Activated CD8-positive, alpha-beta memory T cell treated with anti-CD3 and anti-CD28 coated beads, Interleukin-2, amount 50 U/mL, for 1 hour (primary cell): ENCODE results near the gene TBX4.

Source experiments
- DNase-seq: peaks from one replicate; pipeline ENCODE4 v3.0.0-alpha.2; 2020; ENCODE audit errors: extremely low read depth

The TBX4 gene

DNA sequence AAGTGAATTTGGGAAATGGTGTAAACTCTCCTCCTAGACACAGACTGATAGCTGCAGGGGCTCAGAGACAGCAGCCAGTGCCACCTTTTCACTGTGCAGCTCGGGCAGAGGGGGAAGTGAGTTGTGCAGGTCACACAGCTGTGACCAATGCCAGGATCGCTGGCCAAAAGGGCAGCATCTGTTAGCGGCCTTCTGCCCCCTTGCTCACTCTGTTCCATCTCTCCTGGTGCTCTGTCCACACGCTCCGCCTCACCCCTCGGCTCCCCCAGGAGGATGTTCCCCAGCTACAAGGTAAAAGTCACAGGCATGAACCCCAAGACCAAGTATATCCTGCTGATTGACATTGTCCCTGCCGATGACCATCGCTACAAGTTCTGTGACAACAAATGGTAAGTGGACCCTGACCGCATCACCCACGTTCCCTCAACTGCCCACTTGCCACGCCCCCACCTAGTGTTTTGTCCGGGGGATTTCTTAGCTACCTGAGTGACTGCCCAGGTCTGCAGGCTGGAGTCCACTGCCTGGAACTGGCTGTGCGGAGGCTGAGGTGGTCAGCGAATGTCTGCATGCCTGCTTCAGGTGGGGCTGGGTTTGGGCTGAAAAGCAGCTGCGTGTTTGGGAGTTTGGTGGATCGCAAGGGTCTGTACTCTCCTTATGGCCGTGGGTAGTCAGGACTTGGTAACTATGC is 13.5 kb downstream of the TBX4 start:
- no peak for DNase-seq

DNA sequence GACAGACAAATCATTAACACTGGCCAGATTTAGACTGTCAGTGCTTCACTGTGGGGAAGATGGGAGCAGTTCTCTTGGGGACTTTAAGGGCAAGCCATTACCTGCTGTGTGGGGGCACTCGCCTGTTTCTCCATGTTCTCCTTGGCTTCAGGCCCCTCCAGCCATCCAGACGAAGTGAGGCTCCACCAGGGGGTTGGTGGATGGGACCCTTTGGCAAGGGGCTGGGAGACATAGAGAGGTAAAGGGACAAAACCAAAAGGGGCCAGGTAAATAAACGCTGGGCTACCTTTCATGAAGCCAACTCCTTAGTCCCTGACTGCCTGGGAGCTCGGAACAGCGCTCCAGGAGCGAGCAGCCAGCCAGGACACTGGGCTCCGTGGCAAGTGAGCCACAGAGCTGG is 14.0 kb downstream of the TBX4 start:
- DNase-seq: no peak

- DNase-seq: no peak
These were observed 15.4 kb downstream of the TBX4 start for GRCh38 chr17:61467416-61468262.

- no peak for DNase-seq
These were observed 16.2 kb downstream of the TBX4 start for GRCh38 chr17:61468263-61468907.

DNA sequence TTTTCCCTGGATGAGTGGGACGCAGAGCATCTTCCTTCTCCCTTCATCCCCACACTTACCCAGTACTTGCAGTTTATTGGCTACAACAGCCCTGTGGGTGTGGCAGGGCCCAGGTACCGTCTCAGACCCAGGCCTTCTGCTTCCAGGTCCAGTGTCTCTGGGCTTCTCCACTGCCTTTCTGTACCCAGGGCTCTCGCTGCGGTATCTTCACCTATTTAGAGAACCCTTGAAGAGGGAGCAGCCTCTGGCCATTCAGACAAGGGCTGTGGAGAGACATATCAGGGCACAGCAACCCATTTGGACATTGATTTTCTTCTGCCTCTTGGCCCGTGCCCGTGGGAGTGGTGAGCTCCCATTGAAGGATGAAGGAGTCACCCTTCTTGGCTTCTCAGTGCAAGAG is 17.3 kb downstream of the TBX4 start:
- DNase-seq: no peak

DNA sequence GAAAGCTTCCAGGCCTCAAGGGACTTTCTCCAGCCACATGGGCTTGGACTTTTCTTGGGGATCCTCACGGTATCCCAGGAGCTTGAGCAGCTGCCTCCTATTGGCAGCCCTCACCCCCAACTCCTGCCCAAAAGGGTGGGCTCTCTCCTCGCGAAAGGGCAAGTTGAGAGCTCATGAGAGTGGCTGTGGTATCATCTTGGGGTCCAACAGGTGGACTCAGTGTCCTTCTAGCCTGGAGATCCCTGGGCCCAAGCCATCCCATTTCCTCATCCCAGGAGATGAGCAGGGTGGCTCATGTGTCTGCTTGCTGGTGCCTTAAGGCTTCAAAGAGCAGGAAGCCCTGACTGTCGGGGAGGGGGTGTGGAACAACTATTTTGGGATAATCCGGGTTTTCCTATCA is 17.7 kb downstream of the TBX4 start:
- no peak for DNase-seq

DNA sequence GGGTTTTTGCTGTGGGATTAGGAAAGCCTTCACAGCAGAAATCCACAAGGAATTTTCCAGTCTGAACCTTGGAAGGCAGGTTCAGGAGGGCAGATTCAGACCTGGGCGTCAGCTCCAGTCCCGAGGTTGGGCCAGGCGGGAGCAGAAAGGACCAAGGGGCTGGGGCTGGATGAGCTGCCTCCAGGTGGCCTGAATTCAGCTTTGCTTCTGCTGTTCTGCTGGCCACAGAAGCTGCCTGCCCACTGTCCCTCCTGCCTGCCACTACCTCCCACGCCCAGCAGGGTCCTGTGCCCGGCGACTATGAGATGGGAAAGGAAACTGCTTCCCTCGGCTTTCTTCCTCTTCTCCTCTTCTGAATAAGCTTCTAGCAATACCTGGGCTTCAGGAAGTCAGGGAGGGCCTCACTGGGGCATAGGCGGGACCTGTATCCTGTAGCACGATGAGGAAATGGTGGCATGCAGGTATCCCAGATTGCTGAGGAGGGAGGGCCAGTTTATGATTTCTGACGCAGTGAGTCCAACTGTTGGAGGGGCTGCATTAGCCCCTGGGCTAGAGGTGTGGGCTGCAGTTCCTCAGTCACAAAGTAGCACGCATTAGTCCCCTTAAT is 18.4 kb downstream of the TBX4 start:
- no peak for DNase-seq

GRCh38 chr17:61474235-61474927 is 22.2 kb downstream of the TBX4 start:
- no peak for DNase-seq

DNA sequence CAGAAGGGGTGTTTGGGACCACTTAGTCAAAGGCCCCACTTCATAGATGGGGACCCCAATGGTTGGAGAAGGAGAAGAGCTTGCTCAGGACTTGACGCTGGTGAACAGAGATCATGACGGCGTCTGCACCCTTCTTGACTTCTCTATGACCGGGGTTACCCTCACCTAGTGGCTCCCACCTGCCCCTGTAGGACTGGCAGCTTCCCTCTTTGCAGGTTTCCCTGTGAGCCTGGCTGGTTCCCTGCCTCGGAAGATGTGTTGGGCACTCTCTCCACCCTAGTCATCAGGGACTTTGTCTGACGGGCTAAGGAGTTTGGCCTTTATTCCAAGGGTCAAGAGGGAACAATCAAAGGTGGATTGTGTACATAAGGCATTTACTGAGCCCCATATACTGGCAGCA is 22.7 kb downstream of the TBX4 start:
- DNase-seq: no peak

- no peak for DNase-seq
These were observed 23.5 kb downstream of the TBX4 start for GRCh38 chr17:61475726-61476125.

DNA sequence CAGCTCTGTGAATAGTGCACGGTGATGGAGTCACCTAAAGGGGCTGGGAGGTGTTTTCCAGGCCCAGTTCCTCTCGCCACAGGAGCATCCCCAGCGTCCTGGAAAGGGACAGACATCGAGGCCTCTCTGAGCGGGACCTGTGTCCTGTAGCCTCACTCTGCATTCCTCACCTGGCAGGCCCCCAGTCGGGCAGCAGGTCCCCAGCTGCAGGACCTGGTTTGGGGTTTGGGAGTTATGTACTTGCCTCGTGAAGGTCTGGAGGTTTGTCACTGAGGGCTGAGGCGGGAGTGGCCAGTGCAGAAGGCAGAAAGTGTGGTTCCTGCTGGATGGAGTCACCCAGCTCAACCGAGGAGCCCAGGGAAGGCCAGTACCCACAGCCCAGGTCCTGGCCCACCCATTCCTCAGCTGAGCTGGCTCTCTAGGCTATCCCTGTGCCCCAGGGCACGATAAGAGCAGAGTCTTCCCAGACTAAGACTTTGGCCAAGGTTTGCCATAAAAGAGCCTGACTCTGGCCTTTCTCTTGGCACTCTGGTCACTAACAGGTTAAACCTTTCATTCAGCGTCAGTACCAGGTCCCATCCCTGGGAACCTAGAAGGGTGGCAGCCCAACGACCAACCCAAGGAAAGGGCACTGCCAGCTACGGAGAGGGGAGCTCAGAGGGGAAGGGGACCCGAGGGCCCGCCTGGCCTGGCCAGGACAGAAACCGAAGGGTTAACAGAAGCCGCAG is 24.4 kb downstream of the TBX4 start:
- no peak for DNase-seq

DNA sequence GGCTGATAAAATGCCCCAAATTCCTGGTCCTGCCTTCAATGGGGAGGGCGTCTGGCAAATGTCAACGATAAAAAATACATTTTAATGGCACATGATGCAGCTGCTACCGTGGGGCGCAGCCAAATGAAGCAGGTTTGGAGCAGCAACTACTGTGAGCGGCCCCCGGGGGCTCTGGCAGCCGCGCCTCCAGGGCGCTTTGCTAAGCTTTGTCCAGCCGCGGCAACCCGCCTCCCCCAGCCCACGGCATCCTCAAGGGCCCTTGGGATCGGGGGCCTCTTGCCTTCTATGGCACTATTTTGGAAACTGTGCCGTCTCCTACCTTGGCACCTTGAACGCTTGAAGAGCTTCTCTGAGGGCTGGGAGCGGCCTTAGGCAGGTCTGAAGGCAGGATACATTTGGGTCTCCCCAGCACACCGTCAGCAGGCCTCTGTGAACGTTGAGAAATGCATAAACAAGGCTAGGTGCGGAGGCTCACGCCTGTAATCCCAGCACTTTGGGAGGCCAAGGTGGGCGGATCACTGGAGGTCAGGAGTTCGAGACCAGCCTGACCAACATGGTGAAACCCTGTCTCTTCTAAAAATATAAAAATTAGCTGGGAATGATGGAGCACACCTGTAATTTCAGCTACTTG is 25.1 kb downstream of the TBX4 start:
- DNase-seq: no peak

DNA sequence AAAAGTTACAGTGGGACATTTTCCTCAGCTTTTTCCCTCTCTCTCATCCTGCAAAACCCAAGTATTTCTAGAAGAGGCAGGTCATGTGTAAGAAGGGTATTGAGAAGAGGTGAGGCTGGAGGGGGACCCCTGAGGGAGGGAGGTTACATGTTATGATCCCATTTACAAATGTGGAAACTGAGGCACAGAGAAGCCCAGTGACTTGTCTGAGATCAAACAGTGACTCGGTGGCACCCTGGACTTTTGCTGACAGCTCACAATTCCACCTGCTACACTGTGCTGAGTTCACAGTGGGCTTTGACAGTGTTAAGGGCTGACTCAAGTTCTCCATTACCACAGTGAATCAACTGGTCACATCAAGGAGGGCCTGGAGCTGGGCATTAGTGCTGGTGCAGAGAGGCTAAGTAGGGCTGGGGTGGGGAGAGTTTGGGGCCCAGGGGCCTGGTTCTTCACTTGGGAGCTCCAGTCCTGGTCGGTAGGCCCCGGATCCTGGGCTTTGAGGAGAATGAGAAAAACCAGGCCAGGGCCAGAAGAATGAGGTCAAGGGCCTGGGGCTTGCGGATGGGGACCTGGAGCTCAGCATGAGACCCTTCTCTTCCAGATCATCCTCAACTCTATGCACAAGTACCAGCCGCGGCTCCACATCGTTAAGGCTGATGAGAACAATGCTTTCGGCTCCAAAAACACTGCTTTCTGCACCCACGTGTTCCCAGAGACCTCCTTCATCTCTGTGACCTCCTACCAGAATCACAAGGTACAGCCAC is 26.0 kb downstream of the TBX4 start:
- no peak for DNase-seq

DNA sequence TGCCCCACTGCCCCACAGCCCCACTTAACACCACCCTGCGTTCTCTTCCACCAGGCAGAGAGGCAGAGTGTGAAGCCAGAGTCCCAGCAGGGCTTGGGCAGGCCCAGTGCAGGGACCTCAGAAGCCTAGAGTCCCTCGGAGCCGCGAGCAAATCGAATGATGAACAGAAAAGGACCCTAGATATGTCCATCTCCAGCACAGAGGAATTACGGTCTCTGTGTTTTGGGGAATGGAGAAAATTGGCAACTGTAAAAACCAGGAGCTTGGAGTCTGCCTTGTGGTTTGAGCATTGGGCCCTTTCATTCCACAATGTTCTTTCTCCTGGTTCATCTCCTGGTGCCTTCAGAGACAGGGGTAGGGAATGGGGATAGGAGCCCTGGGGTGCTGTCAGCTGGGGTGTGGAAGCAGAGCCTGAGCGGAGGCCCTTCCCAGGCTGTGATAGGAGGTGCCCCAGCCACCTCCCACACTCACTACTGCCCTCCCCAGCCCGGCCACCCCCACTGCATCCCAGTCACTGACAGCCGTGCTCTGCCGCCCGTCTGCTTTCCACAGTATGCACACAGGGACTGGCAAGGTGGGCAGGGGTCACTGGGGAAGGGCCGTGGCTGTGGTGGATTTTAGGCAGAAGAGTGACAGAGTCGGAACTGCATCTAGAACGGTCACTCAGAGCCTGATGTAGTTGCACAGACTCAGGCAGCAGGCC is 26.7 kb downstream of the TBX4 start:
- no peak for DNase-seq

DNA sequence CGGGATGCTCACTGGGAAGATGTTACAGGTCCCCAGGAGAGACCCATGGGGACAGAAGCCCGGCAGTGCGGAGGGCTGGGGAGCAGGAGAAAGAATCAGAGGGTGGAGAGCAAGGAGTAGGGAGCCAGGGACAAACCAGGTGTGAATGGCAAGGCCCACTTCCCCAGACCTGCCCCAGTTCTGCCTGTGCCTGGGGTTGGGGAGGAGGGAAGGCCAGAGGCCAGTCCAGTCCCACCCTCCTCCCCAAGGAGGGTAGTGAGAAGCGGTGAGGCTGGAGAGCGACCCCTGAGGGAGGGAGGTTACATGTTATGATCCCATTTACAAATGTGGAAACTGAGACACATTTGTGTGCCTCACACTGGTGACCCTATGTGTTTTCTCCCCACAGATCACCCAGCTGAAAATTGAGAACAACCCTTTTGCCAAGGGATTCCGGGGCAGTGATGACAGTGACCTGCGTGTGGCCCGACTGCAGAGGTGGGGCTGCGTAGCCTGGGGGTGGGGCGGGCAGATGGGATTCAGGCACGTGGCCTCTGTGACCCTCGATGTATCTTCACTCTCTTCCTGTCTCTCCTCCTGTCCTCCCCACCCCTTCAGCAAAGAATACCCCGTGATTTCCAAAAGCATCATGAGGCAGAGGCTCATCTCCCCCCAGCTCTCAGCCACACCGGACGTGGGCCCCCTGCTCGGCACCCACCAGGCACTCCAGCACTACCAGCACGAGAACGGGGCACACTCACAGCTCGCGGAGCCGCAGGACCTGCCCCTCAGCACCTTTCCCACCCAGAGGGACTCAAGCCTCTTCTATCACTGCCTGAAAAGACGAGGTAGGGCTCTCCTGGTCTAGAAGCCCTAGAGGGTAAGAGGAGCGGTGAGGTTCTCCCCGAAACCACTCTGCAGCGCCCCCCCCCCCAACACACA is 27.5 kb downstream of the TBX4 start:
- DNase-seq: no peak

GRCh38 chr17:61480414-61480807 is 28.2 kb downstream of the TBX4 start:
- DNase-seq: no peak

GRCh38 chr17:61481421-61481820 is 29.2 kb downstream of the TBX4 start:
- no peak for DNase-seq

DNA sequence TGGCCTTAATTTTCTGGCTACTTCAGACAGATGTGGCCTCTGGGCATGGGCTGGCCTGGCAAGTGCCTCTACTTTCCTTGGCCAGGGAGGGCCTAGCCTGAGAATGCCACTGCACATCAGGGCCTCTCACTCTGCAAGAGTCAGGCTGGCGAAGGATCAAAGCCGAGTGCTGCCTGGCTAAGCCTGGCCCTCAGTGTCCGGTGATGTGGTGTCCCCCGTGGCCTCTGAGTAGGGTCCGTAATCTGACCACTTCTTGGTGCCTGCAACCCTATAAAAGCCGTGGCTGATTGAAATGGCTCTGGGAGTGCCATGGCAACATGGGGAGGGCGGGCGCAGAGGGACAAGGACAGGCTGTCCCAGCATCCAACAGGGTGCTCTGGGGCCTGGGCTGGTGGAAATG is 30.2 kb downstream of the TBX4 start:
- no peak for DNase-seq
